T-helper 1 cell treated with Interleukin-12 subunit alpha and Interleukin-12 subunit beta and Interleukin-4 antibody, amounts not matched to agents 30 ng/mL and 1 ng/mL, for 36 hours (primary cell): Measurements from ENCODE around the gene NR1H2. TPM values are rescaled to one million over a fixed set of nuclear protein-coding genes. Genes with fewer than 3 reads are reported as not detected.

ENCODE experiments used
- intact Hi-C: fragments of 100-400 bp; cut with micrococcal nuclease; formaldehyde crosslinking; loops from one replicate; pipeline ENCODE4 v1.15.1; 2024
- total RNA-seq: library from RNA; stranded (reverse); gene quantifications from 2 replicates; pipeline ENCODE4 v1.2.3, GENCODE V29; 2022

NR1H2 gene
- 67.4 and 72.1 TPM in 2 replicates for total RNA-seq

- intact Hi-C loops, result loop anchor here (1.0 to 2.0 kb wide), 13 partner anchors 8 to 508 kb away; partner anchors contain the start of genes AKT1S1, EMC10, GARIN5A and JOSD2
These were observed at the start of gene NR1H2 for GRCh38 chr19:50376166-50377050. Gene NR1H2 (plus strand): TSS chr19:50376457. CDS start chr19:50377606, 1,149 bp downstream.

DNA sequence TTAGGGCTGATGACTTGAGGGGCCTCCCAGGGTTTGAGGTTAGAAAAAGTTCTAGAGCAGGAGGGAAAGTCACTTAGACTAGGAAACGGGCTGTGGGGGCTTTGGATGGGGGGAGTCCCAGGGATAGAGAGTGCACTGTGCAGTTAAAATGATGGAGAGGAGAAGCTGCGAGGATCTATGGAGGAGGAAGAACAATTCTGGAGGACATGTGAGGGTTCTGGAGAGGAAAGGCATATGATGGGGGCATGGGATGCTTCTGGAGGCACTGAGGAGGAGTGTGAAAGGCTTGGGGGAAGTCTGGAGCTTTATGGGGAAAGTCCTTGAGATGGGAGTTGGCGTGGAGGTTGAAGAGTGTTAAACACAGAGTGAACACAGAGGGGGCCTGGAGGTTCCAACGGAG is 49.2 kb upstream of the NR1H2 start:
- intact Hi-C loops, result loop anchor here (5.0 kb wide), 2 partner anchors 75 to 460 kb away; partner anchors contain the start of gene PNKP

- intact Hi-C loops, result loop anchor here (2.0 to 5.0 kb wide), 4 partner anchors 75 to 685 kb away; partner anchors contain the start of genes PNKP and SCAF1
These were observed 48.6 kb upstream of the NR1H2 start for GRCh38 chr19:50327461-50328223.

GRCh38 chr19:50328224-50328872 is 47.9 kb upstream of the NR1H2 start:
- intact Hi-C loops, result loop anchor here (2.0 to 5.0 kb wide), 4 partner anchors 76 to 686 kb away; partner anchors contain the start of genes PNKP and SCAF1

- intact Hi-C loops, result loop anchor here (1.0 to 5.0 kb wide), 15 partner anchors 28 to 686 kb away; partner anchors contain the start of genes EMC10, GARIN5A, JOSD2 and NR1H2
These were observed 47.4 kb upstream of the NR1H2 start for GRCh38 chr19:50328873-50329145.

DNA sequence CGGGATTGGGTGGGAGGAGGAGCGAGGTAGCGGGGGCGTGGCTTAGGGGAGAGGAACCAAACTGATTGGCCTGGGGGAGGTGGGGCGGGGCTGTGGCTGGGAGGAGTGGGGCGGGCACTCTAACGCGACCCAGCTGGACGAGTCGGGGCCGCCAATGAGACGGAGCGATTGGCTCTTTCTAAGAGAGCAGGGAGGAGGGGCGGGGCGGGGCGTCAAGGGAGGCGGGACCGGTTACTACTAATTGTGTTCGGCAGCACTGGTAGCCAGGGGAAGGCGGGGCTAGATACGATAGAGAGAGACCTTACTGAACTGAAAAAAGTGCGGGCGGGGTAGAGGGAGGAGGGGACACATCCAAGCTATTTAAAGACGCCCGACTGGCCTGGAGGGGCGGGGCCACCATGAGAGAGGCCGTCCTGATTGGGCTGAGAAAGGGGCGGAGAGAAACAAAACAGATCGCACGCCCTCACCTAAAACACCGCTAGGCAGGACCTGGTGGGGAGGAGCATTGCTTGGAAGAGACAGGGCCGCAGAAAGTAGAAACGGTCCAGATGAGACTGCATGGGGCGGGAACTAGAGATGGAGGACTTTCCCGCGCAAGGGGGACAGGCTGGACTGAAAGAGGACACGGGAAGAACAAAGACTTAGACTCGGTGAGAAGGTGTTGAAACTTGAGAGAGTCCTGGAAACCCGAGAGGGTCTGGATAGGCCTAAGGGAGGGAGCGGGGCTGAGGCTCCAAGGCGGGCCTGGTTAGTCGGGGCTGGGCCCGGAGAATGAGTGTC is 46.9 kb upstream of the NR1H2 start, which contains the start of gene KCNC3:
KCNC3 (minus strand) TSS at position 232 of the 780 bp plus-strand sequence. CDS start 295 bp downstream, outside the sequence.
- intact Hi-C loops, result loop anchor here (1.0 to 5.0 kb wide), 15 partner anchors 28 to 687 kb away; partner anchors contain the start of genes EMC10, GARIN5A, JOSD2 and NR1H2

- intact Hi-C loops, result loop anchor here (1.0 to 10.0 kb wide), 16 partner anchors 27 to 1035 kb away; partner anchors contain the start of genes CLDND2, EMC10, ETFB and GARIN5A
These were observed 46.3 kb upstream of the NR1H2 start for GRCh38 chr19:50329926-50330294.

DNA sequence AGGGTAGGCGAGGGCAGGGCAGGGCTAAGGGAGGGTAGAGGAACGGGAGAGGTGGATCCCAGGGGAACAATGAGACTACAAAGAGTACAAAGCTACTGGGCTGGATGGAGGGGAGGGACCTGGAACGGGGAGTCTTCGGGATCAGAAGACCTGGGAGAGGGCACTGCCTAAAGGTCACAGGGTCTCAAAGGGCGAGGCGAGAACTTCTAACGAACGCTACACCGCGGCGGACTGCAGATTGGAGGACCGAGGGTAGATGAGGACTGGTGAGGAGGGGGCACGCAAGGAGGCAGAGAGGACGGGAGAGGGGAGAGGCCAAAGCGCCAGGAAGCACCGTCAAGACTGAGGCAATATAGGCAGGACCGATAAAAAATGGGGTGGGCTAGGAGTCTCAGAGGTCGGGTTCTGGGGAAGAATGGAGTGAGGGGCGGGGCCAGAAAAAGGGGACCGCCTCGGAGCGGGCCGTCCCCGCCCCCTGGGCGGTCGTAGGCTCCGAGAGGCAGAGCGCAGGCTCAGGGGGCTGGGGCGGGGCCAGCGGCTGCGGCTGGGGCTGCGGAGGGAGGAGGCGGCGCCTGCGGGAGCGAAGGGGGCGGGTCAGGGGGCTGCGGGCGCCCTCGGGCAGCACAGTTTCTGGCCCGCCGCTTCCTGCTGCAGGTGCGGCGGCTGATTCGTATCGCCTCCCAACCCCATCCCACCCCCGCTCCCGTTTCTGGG is 45.7 kb upstream of the NR1H2 start:
- intact Hi-C loops, result loop anchor here (10.0 kb wide), 1 partner anchor 1034 kb away; the partner anchor contains the start of genes CLDND2 and ETFB

DNA sequence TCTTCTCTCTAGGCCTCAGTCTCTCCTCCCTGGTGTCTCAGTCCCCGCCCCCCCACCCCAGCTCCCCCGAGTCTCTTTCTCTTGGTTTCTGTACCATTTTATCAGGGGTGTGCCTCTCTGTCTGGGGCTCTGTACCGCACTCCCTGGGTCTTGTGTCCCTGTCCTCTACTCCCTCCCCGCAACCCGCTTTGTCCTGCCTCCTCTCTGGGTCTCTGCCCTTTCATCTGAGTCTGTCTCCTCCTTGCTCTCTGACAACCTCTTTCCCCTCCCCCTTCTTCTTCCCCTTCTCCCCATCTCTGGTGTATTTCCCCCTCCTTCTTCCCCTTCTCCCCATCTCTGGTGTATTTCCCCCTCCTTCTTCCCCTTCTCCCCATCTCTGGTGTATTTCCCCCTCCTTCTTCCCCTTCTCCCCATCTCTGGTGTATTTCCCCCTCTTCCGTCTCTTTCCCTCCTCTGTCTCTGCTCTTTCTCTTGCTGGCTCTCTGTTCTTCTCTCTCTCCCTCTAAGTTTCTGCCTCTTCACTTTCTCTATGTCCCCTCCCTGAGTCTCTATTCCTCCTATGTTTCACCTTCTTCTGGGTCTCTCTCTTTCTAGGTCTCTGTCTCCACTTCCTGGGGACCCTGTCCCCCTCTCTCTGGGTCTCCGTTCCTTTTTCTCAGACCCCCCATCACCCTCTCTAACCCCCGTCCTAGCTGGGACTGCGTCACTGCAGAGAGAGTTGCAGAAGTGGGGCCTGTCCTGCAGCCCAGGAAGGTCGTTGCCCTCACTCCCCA is 44.9 kb upstream of the NR1H2 start:
- intact Hi-C loops, result loop anchor here (10.0 kb wide), 1 partner anchor 1033 kb away; the partner anchor contains the start of genes CLDND2 and ETFB

DNA sequence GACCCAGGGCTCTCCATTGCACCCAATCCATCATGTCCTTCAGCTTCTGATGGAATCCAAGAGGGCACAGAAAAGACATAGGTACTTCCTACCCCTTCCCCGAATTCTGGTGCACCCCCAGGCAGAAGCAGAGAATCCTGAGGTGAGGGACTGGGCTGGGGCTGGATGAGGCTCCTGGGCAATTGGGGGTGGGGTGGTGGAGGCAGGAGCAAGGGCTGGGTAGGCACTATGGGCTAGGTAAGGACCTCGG is 44.3 kb upstream of the NR1H2 start:
- intact Hi-C loops, result loop anchor here (10.0 kb wide), 1 partner anchor 1033 kb away; the partner anchor contains the start of genes CLDND2 and ETFB

DNA sequence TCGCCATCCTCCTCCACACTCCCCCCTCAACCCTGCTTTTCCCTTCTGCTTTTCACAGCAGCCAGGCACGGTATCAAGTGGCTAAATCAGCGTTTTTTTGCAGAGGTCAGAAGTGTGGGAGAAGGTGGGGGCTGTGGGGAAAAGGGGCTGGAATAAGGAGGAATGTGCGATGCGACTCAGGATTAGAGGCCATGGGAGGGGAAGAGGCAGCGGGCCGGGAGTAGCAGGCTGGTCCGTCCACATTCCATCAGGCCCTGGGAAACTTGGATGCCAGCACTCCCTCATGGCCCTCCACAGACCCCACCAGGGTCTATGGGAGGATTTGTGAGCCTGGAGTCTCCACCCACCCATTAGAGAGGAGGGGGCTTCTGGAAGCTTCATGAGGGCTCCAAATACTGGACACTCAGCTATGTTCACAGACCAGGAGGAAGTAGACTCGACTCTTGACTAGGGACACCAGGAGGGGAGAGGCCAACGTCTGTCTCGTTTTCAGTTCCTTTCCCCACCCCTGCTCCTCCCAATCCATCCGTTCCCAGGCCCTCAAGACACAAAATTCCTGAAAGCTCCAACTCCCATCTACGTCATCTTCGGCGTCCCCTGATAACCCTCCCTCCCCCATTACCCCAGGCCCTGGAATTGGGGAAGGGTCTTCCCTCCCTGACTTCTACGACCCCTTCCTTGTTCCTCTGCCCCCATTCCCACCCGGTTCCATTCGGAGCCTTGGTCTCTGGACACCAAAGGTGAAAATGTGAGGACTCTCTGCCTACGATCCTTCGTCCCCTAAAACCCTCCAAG is 43.8 kb upstream of the NR1H2 start:
- intact Hi-C loops, result loop anchor here (1.0 to 10.0 kb wide), 6 partner anchors 25 to 1032 kb away; partner anchors contain the start of genes CLDND2, CTU1, ETFB and JOSD2

GRCh38 chr19:50333235-50333736 is 43.0 kb upstream of the NR1H2 start:
- intact Hi-C loops, result loop anchor here (1.0 to 10.0 kb wide), 6 partner anchors 24 to 1032 kb away; partner anchors contain the start of genes CLDND2, CTU1, ETFB and JOSD2

GRCh38 chr19:50333737-50334617 is 42.3 kb upstream of the NR1H2 start:
- intact Hi-C loops, result loop anchor here (1.0 to 10.0 kb wide), 6 partner anchors 23 to 1031 kb away; partner anchors contain the start of genes CLDND2, CTU1, ETFB and JOSD2

GRCh38 chr19:50334741-50335421 is 41.4 kb upstream of the NR1H2 start:
- intact Hi-C loops, result loop anchor here (10.0 kb wide), 1 partner anchor 1030 kb away; the partner anchor contains the start of genes CLDND2 and ETFB

DNA sequence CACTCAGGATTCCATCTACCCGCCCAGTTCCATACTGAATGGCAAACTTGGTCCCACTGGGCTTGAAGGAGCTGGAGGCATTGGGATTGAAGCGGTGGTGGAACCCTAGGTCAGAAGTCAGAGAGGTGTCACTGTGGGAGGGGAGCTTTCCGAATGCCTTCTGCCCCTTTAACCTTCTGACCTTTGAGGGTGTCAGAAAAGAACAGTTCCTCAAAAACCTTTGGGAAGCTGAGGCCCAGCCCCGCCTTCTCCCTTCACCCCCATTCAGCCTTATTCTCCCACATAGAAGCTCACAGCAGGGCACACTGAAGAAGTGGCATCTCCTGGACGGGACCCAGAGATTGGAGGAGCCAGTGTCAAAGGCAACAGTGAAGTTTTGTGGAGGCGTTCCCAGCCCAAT is 39.2 kb upstream of the NR1H2 start:
- intact Hi-C loops, result loop anchor here (10.0 kb wide), 1 partner anchor 1028 kb away; the partner anchor contains the start of genes CLDND2 and ETFB

GRCh38 chr19:50340331-50340730 is 35.9 kb upstream of the NR1H2 start:
- intact Hi-C loops, result no loop called here
